PFSK-1 (cell line): ENCODE results near the gene BMPR2.

Source experiments
- FOXP2 ChIP-seq: optimal IDR thresholded peaks from 2 replicates; pipeline ENCODE3; 2011; ENCODE audit warnings: borderline replicate concordance, control low read depth, inconsistent platforms; ENCODE audit not compliant: insufficient read depth; ENCODE audit errors: extremely low read length, extremely low read depth
- POLR2AphosphoS5 ChIP-seq: IDR thresholded peaks from 2 replicates; pipeline ENCODE4 v1.6.1; 2012; ENCODE audit warnings: low read depth, mild to moderate bottlenecking, control low read depth, low read length, moderate library complexity
- REST ChIP-seq, 2 experiments: IDR thresholded peaks; 2 replicates each; pipeline versions ENCODE4 v1.6.1 to v1.8.0; 2011 to 2012; ENCODE audit warnings: low read depth in 2 of 2, low read length in 2 of 2, control low read depth in 1 of 2, inconsistent platforms in 1 of 2, mild to moderate bottlenecking in 1 of 2, moderate library complexity in 1 of 2; ENCODE audit not compliant: insufficient read depth in 1 of 2
- SIN3A ChIP-seq: IDR thresholded peaks from 2 replicates; pipeline ENCODE4 v1.6.1; 2012; ENCODE audit warnings: mild to moderate bottlenecking, low read length, moderate library complexity, borderline replicate concordance; ENCODE audit not compliant: insufficient read depth
- TAF1 ChIP-seq: IDR thresholded peaks from 2 replicates; pipeline ENCODE4 v1.6.1; 2012; ENCODE audit warnings: low read length, control low read depth, borderline replicate concordance; ENCODE audit not compliant: insufficient read depth

BMPR2 gene

GRCh38 chr2:202434472-202434871 lies 58.3 kb downstream of the BMPR2 start:
- no peak for TF ChIP-seq POLR2AphosphoS5
- no peak for TF ChIP-seq FOXP2
- TF ChIP-seq SIN3A: no peak
- no peak for TF ChIP-seq REST (IDR thresholded peaks at IDR 0.05; ENCODE audit: insufficient read depth in 1 of 2, low read depth in 2 of 2, low read length in 2 of 2)
- TF ChIP-seq TAF1: no peak

DNA sequence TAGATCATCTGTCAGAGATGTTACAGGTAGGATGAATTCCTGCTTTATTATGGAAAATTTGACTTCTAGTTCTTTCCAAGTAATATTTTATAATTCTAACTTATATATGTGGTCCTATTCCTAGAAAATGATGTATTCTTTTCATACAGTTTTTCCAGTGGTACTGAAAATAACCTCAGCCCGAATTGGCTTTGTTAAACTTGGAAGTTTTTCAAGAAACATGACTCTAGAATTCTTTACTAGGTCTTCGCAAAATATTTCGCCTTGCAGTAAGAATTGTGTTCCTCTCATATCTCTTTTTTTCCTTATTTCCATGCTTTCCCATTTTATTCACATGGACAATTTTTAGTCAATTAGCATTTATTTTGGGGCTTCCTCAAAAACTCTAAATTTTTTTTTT lies 60.5 kb downstream of the BMPR2 start:
- TF ChIP-seq POLR2AphosphoS5 (no peak), FOXP2 (no peak), TAF1 (no peak), SIN3A (no peak)

GRCh38 chr2:202442882-202443281 lies 66.8 kb downstream of the BMPR2 start:
- TF ChIP-seq FOXP2: no peak
- TF ChIP-seq TAF1: no peak

DNA sequence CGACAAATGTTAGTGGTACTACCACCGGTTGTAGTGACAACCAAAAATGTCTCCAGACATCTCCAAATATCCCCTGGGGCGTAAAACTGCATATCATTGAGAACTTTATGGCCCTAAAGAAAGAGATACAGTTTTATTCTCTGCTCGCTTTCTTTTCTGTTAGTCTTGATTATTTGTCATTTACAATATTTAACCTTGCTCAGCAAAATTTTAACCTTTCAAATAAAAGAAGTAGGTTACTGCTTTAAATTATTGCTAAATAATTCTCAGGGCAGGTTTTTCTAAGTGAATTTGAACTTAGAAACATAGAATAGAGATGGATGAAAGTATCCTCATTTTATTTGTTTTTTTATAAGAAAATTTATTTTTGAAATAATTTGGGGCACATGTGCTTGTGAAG lies 67.9 kb downstream of the BMPR2 start:
- TF ChIP-seq REST (IDR thresholded peaks at IDR 0.05; ENCODE audit: insufficient read depth in 1 of 2, low read depth in 2 of 2, low read length in 2 of 2): no peak
- no peak for TF ChIP-seq FOXP2
- no peak for TF ChIP-seq POLR2AphosphoS5
- TF ChIP-seq TAF1: no peak
- no peak for TF ChIP-seq SIN3A

DNA sequence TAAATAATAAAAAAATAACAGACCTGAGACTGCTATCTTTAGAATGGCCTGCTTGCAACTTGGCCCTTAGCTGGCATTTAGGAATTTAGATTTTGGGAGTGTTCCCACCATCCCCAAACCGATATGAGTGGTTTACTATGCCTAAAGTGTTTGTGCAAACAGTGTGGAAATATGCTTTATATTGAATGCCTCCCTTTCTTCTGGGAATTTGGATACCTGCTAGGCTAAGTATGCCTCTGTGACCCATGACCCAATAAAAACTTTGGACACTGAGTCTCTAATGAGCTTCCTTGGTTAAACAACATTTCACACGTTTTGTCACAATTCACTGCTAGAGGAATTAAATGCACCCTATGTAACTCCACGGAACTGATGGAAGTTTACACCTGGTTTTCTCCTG lies 73.2 kb downstream of the BMPR2 start:
- no peak for TF ChIP-seq FOXP2
- TF ChIP-seq SIN3A: no peak
- TF ChIP-seq POLR2AphosphoS5: no peak

DNA sequence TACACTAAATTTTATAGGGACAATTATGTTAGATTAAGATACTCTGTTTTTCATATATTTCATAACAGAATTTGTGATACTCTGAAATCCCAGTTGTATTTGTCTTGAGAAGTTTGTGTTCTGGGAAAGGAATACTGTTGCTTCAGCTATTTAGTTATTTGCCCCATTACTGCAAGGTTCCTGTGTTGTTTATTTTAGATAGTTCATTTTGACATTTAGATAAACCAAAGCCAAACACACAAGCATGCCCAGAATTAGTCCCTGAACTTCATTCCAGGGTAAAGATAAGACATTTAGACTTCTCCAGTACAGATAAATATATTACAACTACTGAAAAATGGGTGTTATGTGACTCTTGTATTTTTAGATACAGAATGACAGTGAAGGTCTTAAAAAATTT lies 74.7 kb downstream of the BMPR2 start:
- TF ChIP-seq REST (IDR thresholded peaks at IDR 0.05; ENCODE audit: insufficient read depth in 1 of 2, low read depth in 2 of 2, low read length in 2 of 2): no peak

DNA sequence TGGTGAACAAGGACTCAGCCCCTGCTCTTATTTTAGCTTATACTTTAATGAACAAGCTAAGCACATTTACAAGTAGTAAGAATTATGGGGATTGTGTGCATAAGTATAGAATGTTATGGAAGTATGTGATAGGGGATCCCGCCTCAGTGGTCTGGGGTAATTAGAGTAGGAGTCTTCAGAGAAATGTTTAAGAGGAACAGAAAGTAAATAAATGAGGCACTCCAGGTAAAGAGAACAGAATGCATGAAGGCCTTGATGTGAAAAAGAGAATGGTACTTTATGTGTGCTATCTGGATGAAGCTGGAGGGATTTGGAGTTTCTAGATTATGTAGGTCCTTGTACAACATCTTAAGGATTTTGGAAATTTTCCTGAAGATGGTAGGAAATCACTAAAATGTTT lies 76.6 kb downstream of the BMPR2 start:
- TF ChIP-seq REST (IDR thresholded peaks at IDR 0.05; ENCODE audit: insufficient read depth in 1 of 2, low read depth in 2 of 2, low read length in 2 of 2) (no peak), SIN3A (no peak), TAF1 (no peak), POLR2AphosphoS5 (no peak), FOXP2 (no peak)
